ENCODE measurements around the gene GNAQ. TPM values are rescaled to one million over a fixed set of nuclear protein-coding genes. Genes with fewer than 3 reads are reported as not detected.

The GNAQ gene
- total RNA-seq, 2 experiments from 2014 or later, result 17.8 to 18.1 TPM

DNA sequence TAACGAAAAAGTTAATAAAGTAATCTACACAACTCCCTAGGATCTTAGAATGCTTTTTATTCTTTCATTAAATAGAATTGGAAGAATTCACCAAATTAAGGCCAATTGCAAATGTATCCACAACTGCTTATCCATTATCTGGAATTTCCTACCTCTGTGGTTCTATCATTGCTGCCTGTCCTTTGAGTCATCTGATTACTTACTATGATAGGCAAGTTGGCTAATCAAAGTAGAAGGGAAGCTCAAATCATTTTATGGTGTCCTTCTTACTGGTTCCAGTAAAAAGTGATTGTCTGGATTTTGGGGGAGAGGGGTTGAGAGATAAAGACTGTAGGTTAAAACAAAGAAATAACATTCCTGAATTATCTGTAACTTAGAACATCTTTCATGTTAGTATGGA is 222.1 kb downstream of the GNAQ start:
- Mint-ChIP-seq H3K4me3 (no peak overlapping the region), H3K9me3 (no peaks in the 10 kb centered on the region), H3K27ac (no peak overlapping the region), H3K4me1 (ENCODE audit: low read depth) (peaks cover 22% of the 10 kb centered on the region), H3K27me3 (no peaks in the 10 kb centered on the region), H3K36me3 (ENCODE audit: low read depth) (peaks cover 35% of the 10 kb centered on the region)
- ATAC-seq, result no peak
- intact Hi-C loops (cut with micrococcal nuclease), result no loop called here
- no peak for DNase-seq
- POLR2A ChIA-PET, result no interaction called here
- CTCF ChIA-PET, result interaction anchor here (0.8 kb wide), 1 partner anchor 58 kb away, joined by 4 read pairs; no protein-coding TSS in a partner anchor
- TF ChIP-seq CTCF (IDR thresholded peaks at IDR 0.05), result no peak

GRCh38 chr9:77808751-77809081 is 222.9 kb downstream of the GNAQ start:
- no peak for TF ChIP-seq CTCF (IDR thresholded peaks at IDR 0.05)
- H3K4me1 Mint-ChIP-seq (ENCODE audit: low read depth), result peaks cover 22% of the 10 kb centered on the region
- ChIA-PET POLR2A (no interaction called here), CTCF (interaction anchor here (1.0 to 1.2 kb wide), 2 partner anchors 10 to 227 kb away, joined by 3 to 7 read pairs; no protein-coding TSS in a partner anchor)
- H3K36me3 Mint-ChIP-seq (ENCODE audit: low read depth), result peaks cover 30% of the 10 kb centered on the region
- H3K27ac Mint-ChIP-seq, result no peak overlapping the region
- H3K27me3 Mint-ChIP-seq, result no peaks in the 10 kb centered on the region
- no peaks in the 10 kb centered on the region for H3K9me3 Mint-ChIP-seq
- ATAC-seq (no peak), DNase-seq (no peak)
- intact Hi-C loops (cut with micrococcal nuclease), result no loop called here
- no peak overlapping the region for H3K4me3 Mint-ChIP-seq

GRCh38 chr9:77807846-77808750 is 223.5 kb downstream of the GNAQ start:
- CTCF ChIA-PET, result interaction anchor here (1.0 to 1.2 kb wide), 2 partner anchors 11 to 227 kb away, joined by 3 to 7 read pairs; no protein-coding TSS in a partner anchor

GRCh38 chr9:77807281-77807683 is 224.3 kb downstream of the GNAQ start:
- ChIA-PET CTCF (no interaction called here), POLR2A (no interaction called here)
- Mint-ChIP-seq H3K9me3 (no peaks in the 10 kb centered on the region), H3K4me3 (no peak overlapping the region), H3K27ac (peak overlapping the region; percentile 4), H3K4me1 (ENCODE audit: low read depth) (peaks cover 22% of the 10 kb centered on the region), H3K27me3 (no peaks in the 10 kb centered on the region), H3K36me3 (ENCODE audit: low read depth) (peaks cover 25% of the 10 kb centered on the region)
- no peak for TF ChIP-seq CTCF (IDR thresholded peaks at IDR 0.05)
- peak; percentile 69 for ATAC-seq
- no peak for DNase-seq
- intact Hi-C loops (cut with micrococcal nuclease), result no loop called here

More at GRCh38 chr9:77807846-77808750, 223.5 kb downstream of the GNAQ start:
- no peak for TF ChIP-seq CTCF (IDR thresholded peaks at IDR 0.05)
- DNase-seq (no peak), ATAC-seq (no peak)
- H3K27ac Mint-ChIP-seq, result peak overlapping the region; percentile 25
- H3K27me3 Mint-ChIP-seq, result no peaks in the 10 kb centered on the region
- no peaks in the 10 kb centered on the region for H3K9me3 Mint-ChIP-seq
- no peak overlapping the region for H3K4me3 Mint-ChIP-seq
- POLR2A ChIA-PET, result no interaction called here
- peaks cover 27% of the 10 kb centered on the region for H3K36me3 Mint-ChIP-seq (ENCODE audit: low read depth)
- peaks cover 22% of the 10 kb centered on the region for H3K4me1 Mint-ChIP-seq (ENCODE audit: low read depth)
- intact Hi-C loops (cut with micrococcal nuclease), result no loop called here

- Mint-ChIP-seq H3K27me3 (no peaks in the 10 kb centered on the region), H3K27ac (no peak overlapping the region)
- CTCF ChIA-PET, result interaction anchor here (1.5 kb wide), 1 partner anchor 9 kb away, joined by 3 read pairs; no protein-coding TSS in a partner anchor
These were observed 224.9 kb downstream of the GNAQ start for GRCh38 chr9:77806741-77807140.

More at GRCh38 chr9:77806741-77807140, 224.9 kb downstream of the GNAQ start:
- Mint-ChIP-seq H3K9me3 (no peaks in the 10 kb centered on the region), H3K4me1 (ENCODE audit: low read depth) (peaks cover 22% of the 10 kb centered on the region), H3K36me3 (ENCODE audit: low read depth) (peaks cover 21% of the 10 kb centered on the region), H3K4me3 (no peak overlapping the region)
- TF ChIP-seq CTCF (IDR thresholded peaks at IDR 0.05), result no peak
- POLR2A ChIA-PET, result no interaction called here
- DNase-seq (no peak), ATAC-seq (no peak)
- intact Hi-C loops (cut with micrococcal nuclease), result no loop called here

Data from activated CD8-positive, alpha-beta T cell treated with anti-CD3 and anti-CD28 coated beads for 36 hours (primary cell).